Measurements from ENCODE around the gene LPP.

Gene LPP

GRCh38 chr3:188397766-188398705 lies 244.1 kb downstream of the LPP start:
- H3K4me1 ChIP-seq (ENCODE audit: control insufficient read depth, low read depth, low read length) = no peaks in the 10 kb centered on the region
- no peak overlapping the region for H3K18ac ChIP-seq (ENCODE audit: low read length)
- H2AK5ac ChIP-seq (ENCODE audit: low read length) = no peak overlapping the region
- H3K4ac ChIP-seq (ENCODE audit: low read depth, low read length) = no peak overlapping the region
- no peak overlapping the region for H2BK120ac ChIP-seq (ENCODE audit: low read depth, low read length)
- H3K27ac ChIP-seq (ENCODE audit: low read depth, low read length) = no peak overlapping the region
- no peak overlapping the region for H3K23ac ChIP-seq (ENCODE audit: low read length)
- WGBS (ENCODE audit: extremely low coverage, insufficient coverage, low lambda C conversion rate) = no CpG with 5 or more reads among the region's 12 CpGs
- H2BK15ac ChIP-seq (replicated peaks; ENCODE audit: low read depth) = no peak overlapping the region
- H3K79me2 ChIP-seq (ENCODE audit: control insufficient read depth, insufficient read depth, low read length) = no peaks in the 10 kb centered on the region
- no peaks in the 10 kb centered on the region for H3K27me3 ChIP-seq (ENCODE audit: insufficient read depth, low read length, poor library complexity)
- no peak overlapping the region for H4K8ac ChIP-seq (ENCODE audit: low read depth, low read length)
- H3K9ac ChIP-seq (ENCODE audit: low read length) = no peak overlapping the region
- no peak overlapping the region for H2BK5ac ChIP-seq (ENCODE audit: low read length)
- DNase-seq = no peak
- H3K4me3 ChIP-seq (ENCODE audit: low read length) = no peak overlapping the region
- H4K5ac ChIP-seq (ENCODE audit: low read length) = no peak overlapping the region
- peaks cover 1% of the 10 kb centered on the region for H3K79me1 ChIP-seq (ENCODE audit: low read length)
- no peaks in the 10 kb centered on the region for H3K36me3 ChIP-seq (ENCODE audit: control insufficient read depth, insufficient read depth, low read length)
- H3K4me2 ChIP-seq (ENCODE audit: low read length) = no peak overlapping the region
- no peak overlapping the region for H3K56ac ChIP-seq (ENCODE audit: low read length)

GRCh38 chr3:188400494-188401243 lies 246.7 kb downstream of the LPP start:
- H3K4ac ChIP-seq (ENCODE audit: low read depth, low read length) = no peak overlapping the region
- no peak overlapping the region for H2BK5ac ChIP-seq (ENCODE audit: low read length)
- H3K79me2 ChIP-seq (ENCODE audit: control insufficient read depth, insufficient read depth, low read length) = no peaks in the 10 kb centered on the region
- no peak overlapping the region for H3K4me3 ChIP-seq (ENCODE audit: low read length)
- H3K27me3 ChIP-seq (ENCODE audit: insufficient read depth, low read length, poor library complexity) = no peaks in the 10 kb centered on the region
- H3K9ac ChIP-seq (ENCODE audit: low read length) = no peak overlapping the region
- peaks cover 1% of the 10 kb centered on the region for H3K79me1 ChIP-seq (ENCODE audit: low read length)
- no peak overlapping the region for H3K4me2 ChIP-seq (ENCODE audit: low read length)
- DNase-seq = no peak
- no peak overlapping the region for H2BK15ac ChIP-seq (replicated peaks; ENCODE audit: low read depth)
- no peak overlapping the region for H4K5ac ChIP-seq (ENCODE audit: low read length)
- no peak overlapping the region for H2AK5ac ChIP-seq (ENCODE audit: low read length)
- no peak overlapping the region for H3K27ac ChIP-seq (ENCODE audit: low read depth, low read length)
- no CpG with 5 or more reads among the region's 2 CpGs for WGBS (ENCODE audit: extremely low coverage, insufficient coverage, low lambda C conversion rate)
- no peaks in the 10 kb centered on the region for H3K4me1 ChIP-seq (ENCODE audit: control insufficient read depth, low read depth, low read length)
- H3K23ac ChIP-seq (ENCODE audit: low read length) = no peak overlapping the region
- H3K56ac ChIP-seq (ENCODE audit: low read length) = no peak overlapping the region
- H4K8ac ChIP-seq (ENCODE audit: low read depth, low read length) = no peak overlapping the region
- H3K36me3 ChIP-seq (ENCODE audit: control insufficient read depth, insufficient read depth, low read length) = no peaks in the 10 kb centered on the region
- no peak overlapping the region for H3K18ac ChIP-seq (ENCODE audit: low read length)
- no peak overlapping the region for H2BK120ac ChIP-seq (ENCODE audit: low read depth, low read length)

- H3K4me2 ChIP-seq (ENCODE audit: low read length) = no peak overlapping the region
- H3K18ac ChIP-seq (ENCODE audit: low read length) = no peak overlapping the region
- H3K4ac ChIP-seq (ENCODE audit: low read depth, low read length) = no peak overlapping the region
- no peaks in the 10 kb centered on the region for H3K4me1 ChIP-seq (ENCODE audit: control insufficient read depth, low read depth, low read length)
- H3K79me1 ChIP-seq (ENCODE audit: low read length) = peaks cover 1% of the 10 kb centered on the region
- no peak overlapping the region for H2BK5ac ChIP-seq (ENCODE audit: low read length)
- no peak overlapping the region for H3K27ac ChIP-seq (ENCODE audit: low read depth, low read length)
- no peak overlapping the region for H4K8ac ChIP-seq (ENCODE audit: low read depth, low read length)
- no peak overlapping the region for H4K5ac ChIP-seq (ENCODE audit: low read length)
- no peak overlapping the region for H2BK15ac ChIP-seq (replicated peaks; ENCODE audit: low read depth)
- H3K56ac ChIP-seq (ENCODE audit: low read length) = no peak overlapping the region
- no peaks in the 10 kb centered on the region for H3K36me3 ChIP-seq (ENCODE audit: control insufficient read depth, insufficient read depth, low read length)
- H2AK5ac ChIP-seq (ENCODE audit: low read length) = no peak overlapping the region
- no peaks in the 10 kb centered on the region for H3K79me2 ChIP-seq (ENCODE audit: control insufficient read depth, insufficient read depth, low read length)
- H3K9ac ChIP-seq (ENCODE audit: low read length) = no peak overlapping the region
- no peak overlapping the region for H3K4me3 ChIP-seq (ENCODE audit: low read length)
- no CpG with 5 or more reads among the region's 3 CpGs for WGBS (ENCODE audit: extremely low coverage, insufficient coverage, low lambda C conversion rate)
- H2BK120ac ChIP-seq (ENCODE audit: low read depth, low read length) = no peak overlapping the region
- DNase-seq = no peak
- no peak overlapping the region for H3K23ac ChIP-seq (ENCODE audit: low read length)
- no peaks in the 10 kb centered on the region for H3K27me3 ChIP-seq (ENCODE audit: insufficient read depth, low read length, poor library complexity)
Observed at GRCh38 chr3:188401244-188401993, 247.5 kb downstream of the LPP start.

DNA sequence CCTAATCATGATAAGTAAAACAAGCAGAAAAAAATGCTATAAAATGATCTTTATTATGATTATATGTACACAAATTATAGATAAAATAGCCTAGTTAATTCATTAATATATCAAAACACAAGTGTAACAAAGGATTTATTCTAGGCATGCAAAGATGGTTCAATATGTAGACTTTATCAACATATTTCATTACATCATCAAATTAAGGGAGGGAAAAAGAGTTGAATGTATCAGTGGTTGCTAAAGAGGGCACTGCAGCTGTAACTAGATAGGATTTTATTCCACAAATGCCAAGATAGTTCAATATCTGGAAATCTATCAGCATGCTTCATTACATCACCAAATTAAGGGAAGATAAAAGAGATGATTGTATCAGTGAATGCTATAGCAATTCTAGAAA lies 248.3 kb downstream of the LPP start:
- Histone ChIP-seq H2AK5ac (ENCODE audit: low read length) (no peak overlapping the region), H3K27ac (ENCODE audit: low read depth, low read length) (no peak overlapping the region), H3K79me2 (ENCODE audit: control insufficient read depth, insufficient read depth, low read length) (no peaks in the 10 kb centered on the region), H3K4ac (ENCODE audit: low read depth, low read length) (no peak overlapping the region), H3K18ac (ENCODE audit: low read length) (no peak overlapping the region), H3K27me3 (ENCODE audit: insufficient read depth, low read length, poor library complexity) (no peaks in the 10 kb centered on the region), H4K5ac (ENCODE audit: low read length) (no peak overlapping the region), H3K36me3 (ENCODE audit: control insufficient read depth, insufficient read depth, low read length) (no peaks in the 10 kb centered on the region), H3K23ac (ENCODE audit: low read length) (no peak overlapping the region), H2BK120ac (ENCODE audit: low read depth, low read length) (no peak overlapping the region), H3K4me1 (ENCODE audit: control insufficient read depth, low read depth, low read length) (no peaks in the 10 kb centered on the region), H3K56ac (ENCODE audit: low read length) (no peak overlapping the region), H2BK5ac (ENCODE audit: low read length) (no peak overlapping the region), H4K8ac (ENCODE audit: low read depth, low read length) (no peak overlapping the region), H3K4me3 (ENCODE audit: low read length) (no peak overlapping the region), H3K9ac (ENCODE audit: low read length) (no peak overlapping the region), H3K4me2 (ENCODE audit: low read length) (no peak overlapping the region), H3K79me1 (ENCODE audit: low read length) (peaks cover 1% of the 10 kb centered on the region), H2BK15ac (replicated peaks; ENCODE audit: low read depth) (no peak overlapping the region)
- no peak for DNase-seq

DNA sequence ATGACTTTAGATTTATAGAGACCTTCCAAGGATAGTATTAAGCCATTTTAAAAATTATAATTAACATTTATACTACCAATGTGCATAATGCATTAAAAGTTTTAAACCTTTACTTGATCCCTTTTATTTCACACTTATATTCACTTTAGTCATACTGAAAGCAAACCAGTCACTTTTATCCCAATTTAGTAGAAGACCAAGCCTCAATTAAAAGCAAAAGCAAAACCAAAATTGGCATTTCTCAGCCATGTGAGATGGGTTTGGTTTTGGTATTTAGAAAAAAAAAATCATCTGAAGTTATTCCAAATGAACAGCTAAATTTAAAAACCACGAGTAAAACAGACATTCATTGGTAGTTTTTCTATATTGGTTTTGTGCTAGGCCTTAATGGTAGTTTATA lies 249.4 kb downstream of the LPP start:
- peaks cover 1% of the 10 kb centered on the region for H3K79me1 ChIP-seq (ENCODE audit: low read length)
- H3K27me3 ChIP-seq (ENCODE audit: insufficient read depth, low read length, poor library complexity) = no peaks in the 10 kb centered on the region
- H3K79me2 ChIP-seq (ENCODE audit: control insufficient read depth, insufficient read depth, low read length) = no peaks in the 10 kb centered on the region
- H3K23ac ChIP-seq (ENCODE audit: low read length) = no peak overlapping the region
- no peak overlapping the region for H2BK5ac ChIP-seq (ENCODE audit: low read length)
- H2AK5ac ChIP-seq (ENCODE audit: low read length) = no peak overlapping the region
- H4K8ac ChIP-seq (ENCODE audit: low read depth, low read length) = no peak overlapping the region
- H3K4me2 ChIP-seq (ENCODE audit: low read length) = no peak overlapping the region
- DNase-seq = no peak
- H2BK120ac ChIP-seq (ENCODE audit: low read depth, low read length) = no peak overlapping the region
- H2BK15ac ChIP-seq (replicated peaks; ENCODE audit: low read depth) = no peak overlapping the region
- no peak overlapping the region for H3K9ac ChIP-seq (ENCODE audit: low read length)
- H3K4ac ChIP-seq (ENCODE audit: low read depth, low read length) = no peak overlapping the region
- H3K36me3 ChIP-seq (ENCODE audit: control insufficient read depth, insufficient read depth, low read length) = no peaks in the 10 kb centered on the region
- no peak overlapping the region for H3K56ac ChIP-seq (ENCODE audit: low read length)
- no peak overlapping the region for H4K5ac ChIP-seq (ENCODE audit: low read length)
- no CpG with 5 or more reads among the region's 1 CpG for WGBS (ENCODE audit: extremely low coverage, insufficient coverage, low lambda C conversion rate)
- H3K27ac ChIP-seq (ENCODE audit: low read depth, low read length) = no peak overlapping the region
- no peak overlapping the region for H3K4me3 ChIP-seq (ENCODE audit: low read length)
- no peak overlapping the region for H3K18ac ChIP-seq (ENCODE audit: low read length)
- H3K4me1 ChIP-seq (ENCODE audit: control insufficient read depth, low read depth, low read length) = no peaks in the 10 kb centered on the region
